ENCODE data around the gene POGLUT3. TPM values are rescaled to one million over a fixed set of nuclear protein-coding genes. Genes with fewer than 3 reads are reported as not detected.

POGLUT3 gene
- total and polyA plus RNA-seq, 2 of the 8 experiments (the other 6 are each of a cell fraction or from before 2014, with no cell fraction given): 4.7 to 17.4 TPM

- TF ChIP-seq CHD7 (IDR thresholded peaks at IDR 0.05; ENCODE audit: insufficient replicate concordance, low read length) (no peak), EGR1 (IDR thresholded peaks at IDR 0.05; ENCODE audit: borderline replicate concordance, low read depth, low read length) (no peak), SP2 (IDR thresholded peaks at IDR 0.05; ENCODE audit: low read length) (no peak), RAD21 (IDR thresholded peaks at IDR 0.05 in 1 of 2, conservative IDR thresholded peaks at IDR 0.05 in 1 of 2; ENCODE audit: low read depth in 2 of 2, low read length in 2 of 2) (no peak), BCL11A (IDR thresholded peaks at IDR 0.05; ENCODE audit: low read depth in 2 of 2, low read length in 2 of 2) (no peak), BRCA1 (IDR thresholded peaks at IDR 0.05; ENCODE audit: low read depth, low read length) (no peak)
Observed at GRCh38 chr11:108538502-108538901, 40.3 kb upstream of the POGLUT3 start (continued).
